ENCODE results near the gene CARD18.

The CARD18 gene

GRCh38 chr11:105139669-105140068 is at the start of gene CARD18:
CARD18 (minus strand) TSS chr11:105139769; CDS start chr11:105139726, 43 bp downstream.
- DNase-seq, result no peak

- no peak for DNase-seq
These were observed 44.4 kb upstream of the CARD18 start for GRCh38 chr11:105183987-105184386.

GRCh38 chr11:105183426-105183825 is 43.9 kb upstream of the CARD18 start:
- DNase-seq, result no peak

- no peak for DNase-seq
These were observed 42.0 kb upstream of the CARD18 start for GRCh38 chr11:105181521-105181920.

GRCh38 chr11:105181100-105181499 is 41.5 kb upstream of the CARD18 start:
- no peak for DNase-seq

- DNase-seq, result no peak
These were observed 40.1 kb upstream of the CARD18 start for GRCh38 chr11:105179542-105180278.

GRCh38 chr11:105177658-105178057 is 38.1 kb upstream of the CARD18 start:
- no peak for DNase-seq

- no peak for DNase-seq
These were observed 28.9 kb upstream of the CARD18 start for GRCh38 chr11:105168457-105168856.

GRCh38 chr11:105167244-105167643 is 27.7 kb upstream of the CARD18 start:
- DNase-seq, result no peak

- DNase-seq, result no peak
These were observed 24.6 kb upstream of the CARD18 start for GRCh38 chr11:105164208-105164607.

- no peak for DNase-seq
These were observed 22.9 kb upstream of the CARD18 start for GRCh38 chr11:105162506-105162905.

- no peak for DNase-seq
These were observed 18.9 kb upstream of the CARD18 start for GRCh38 chr11:105158436-105158835.

- no peak for DNase-seq
These were observed 17.2 kb upstream of the CARD18 start for GRCh38 chr11:105156720-105157119.

GRCh38 chr11:105156231-105156630 is 16.7 kb upstream of the CARD18 start:
- DNase-seq, result no peak

- DNase-seq, result no peak
These were observed 16.1 kb upstream of the CARD18 start for GRCh38 chr11:105155679-105156078.

GRCh38 chr11:105153392-105153791 is 13.8 kb upstream of the CARD18 start:
- no peak for DNase-seq

- no peak for DNase-seq
These were observed 13.0 kb upstream of the CARD18 start for GRCh38 chr11:105152560-105152959.

- no peak for DNase-seq
These were observed 12.5 kb upstream of the CARD18 start for GRCh38 chr11:105152021-105152512.

GRCh38 chr11:105149477-105149876 is 9.9 kb upstream of the CARD18 start:
- DNase-seq, result no peak

GRCh38 chr11:105148241-105148640 is 8.7 kb upstream of the CARD18 start:
- DNase-seq, result no peak

GRCh38 chr11:105144887-105145286 is 5.3 kb upstream of the CARD18 start:
- DNase-seq, result no peak

GRCh38 chr11:105142167-105142566 is 2.6 kb upstream of the CARD18 start:
- no peak for DNase-seq

GRCh38 chr11:105137286-105137685 is 2.3 kb downstream of the CARD18 start:
- no peak for DNase-seq

GRCh38 chr11:105135883-105136282 is 3.7 kb downstream of the CARD18 start:
- DNase-seq, result no peak
